Uterus (tissue), 4 donors: ENCODE measurements around the gene BICDL1. TPM values are rescaled to one million over a fixed set of nuclear protein-coding genes. Genes with fewer than 3 reads are reported as not detected.

Experiments used
- DNase-seq, 2 donors: peaks; one replicate each; pipeline ENCODE4 v3.0.0-alpha.2; 2019 to 2020
- H3K27ac ChIP-seq, 2 donors: fragments of 200-600 bp; sonication (generic); 1 replicate in 1 of 2; 2 replicates in 1 of 2; pipeline ENCODE4 v1.5.1; 2016 to 2018
- H3K27me3 ChIP-seq, 2 donors: fragments of 200-600 bp; sonication (generic); one replicate each; pipeline ENCODE4 v1.5.1; 2018 to 2019; ENCODE audit warnings: control low read depth in 1 of 2
- H3K36me3 ChIP-seq, 2 donors: fragments of 200-600 bp; sonication (generic); one replicate each; pipeline ENCODE4 v1.5.1; 2019; ENCODE audit warnings: control low read depth in 1 of 2
- H3K4me1 ChIP-seq, 2 donors: fragments of 200-600 bp; sonication (generic); one replicate each; pipeline ENCODE4 v1.5.1; 2018 to 2019; ENCODE audit warnings: control low read depth in 1 of 2
- H3K4me3 ChIP-seq, 2 donors: fragments of 200-600 bp; sonication (generic); 1 replicate in 1 of 2; 2 replicates in 1 of 2; pipeline ENCODE4 v1.5.1; 2018 to 2019; ENCODE audit warnings: mild to moderate bottlenecking in 1 of 2
- H3K9me3 ChIP-seq, 2 donors: fragments of 200-600 bp; sonication (generic); one replicate each; pipeline ENCODE4 v1.5.1; 2019; ENCODE audit warnings: control low read depth in 1 of 2
- POLR2A ChIP-seq, 2 donors: fragments of 450-650 bp; IDR thresholded peaks; one replicate each; pipeline ENCODE4 v1.6.1; 2016; ENCODE audit warnings: antibody characterized with exemption in 2 of 2, mild to moderate bottlenecking in 1 of 2, moderate library complexity in 1 of 2
- intact Hi-C: fragments of 100-400 bp; cut with DNase I; formaldehyde crosslinking; loops from one replicate; pipeline ENCODE4 v1.15.1; 2023; ENCODE audit warnings: low total_unique reads
- total RNA-seq, 4 donors: library from RNA; depleted of rRNA in 3 of 4; stranded (reverse); fragments of >200 nt in 3 of 4; gene quantifications; one replicate each; pipeline versions ENCODE4 v1.1.0 to v1.2.4, GENCODE V29; 2014 to 2023
- TF ChIP-seq, protein P1 (sequence below), 4 experiments: fragments of 200-600 bp in 2 of 4; fragments of 450-650 bp in 2 of 4; sonication (generic) in 2 of 4; IDR thresholded peaks; one replicate each; pipeline ENCODE4 v1.5.1; 2016 to 2019; ENCODE audit warnings: antibody characterized with exemption in 4 of 4, mild to moderate bottlenecking in 2 of 4, moderate library complexity in 1 of 4
- donor health status: DM: yes; HTN: yes; CAD: no.

BICDL1 gene
- total RNA-seq, 4 donors from 2014 or later: 1.8 to 2.2 TPM; not detected in 2

GRCh38 chr12:120093592-120094355 lies 104.7 kb downstream of the BICDL1 start:
- Histone ChIP-seq H3K36me3 (no peaks in the 10 kb centered on the region), H3K27me3 (no peaks in the 10 kb centered on the region), H3K9me3 (no peaks in the 10 kb centered on the region), H3K27ac (no peak overlapping the region), H3K4me3 (no peak overlapping the region), H3K4me1 (no peaks in the 10 kb centered on the region)
- TF ChIP-seq, protein P1, sequence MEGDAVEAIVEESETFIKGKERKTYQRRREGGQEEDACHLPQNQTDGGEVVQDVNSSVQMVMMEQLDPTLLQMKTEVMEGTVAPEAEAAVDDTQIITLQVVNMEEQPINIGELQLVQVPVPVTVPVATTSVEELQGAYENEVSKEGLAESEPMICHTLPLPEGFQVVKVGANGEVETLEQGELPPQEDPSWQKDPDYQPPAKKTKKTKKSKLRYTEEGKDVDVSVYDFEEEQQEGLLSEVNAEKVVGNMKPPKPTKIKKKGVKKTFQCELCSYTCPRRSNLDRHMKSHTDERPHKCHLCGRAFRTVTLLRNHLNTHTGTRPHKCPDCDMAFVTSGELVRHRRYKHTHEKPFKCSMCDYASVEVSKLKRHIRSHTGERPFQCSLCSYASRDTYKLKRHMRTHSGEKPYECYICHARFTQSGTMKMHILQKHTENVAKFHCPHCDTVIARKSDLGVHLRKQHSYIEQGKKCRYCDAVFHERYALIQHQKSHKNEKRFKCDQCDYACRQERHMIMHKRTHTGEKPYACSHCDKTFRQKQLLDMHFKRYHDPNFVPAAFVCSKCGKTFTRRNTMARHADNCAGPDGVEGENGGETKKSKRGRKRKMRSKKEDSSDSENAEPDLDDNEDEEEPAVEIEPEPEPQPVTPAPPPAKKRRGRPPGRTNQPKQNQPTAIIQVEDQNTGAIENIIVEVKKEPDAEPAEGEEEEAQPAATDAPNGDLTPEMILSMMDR (IDR thresholded peaks at IDR 0.05): no peak
- no peak for TF ChIP-seq POLR2A (IDR thresholded peaks at IDR 0.05)
- no peak for DNase-seq
- intact Hi-C loops: no loop called here

- Histone ChIP-seq H3K4me3 (no peak overlapping the region), H3K36me3 (no peaks in the 10 kb centered on the region), H3K9me3 (no peaks in the 10 kb centered on the region), H3K27ac (no peak overlapping the region), H3K27me3 (no peaks in the 10 kb centered on the region), H3K4me1 (no peaks in the 10 kb centered on the region)
- intact Hi-C loops: no loop called here
- no peak for DNase-seq
- no peak for TF ChIP-seq POLR2A (IDR thresholded peaks at IDR 0.05)
- TF ChIP-seq, protein P1 (IDR thresholded peaks at IDR 0.05): no peak
Observed at GRCh38 chr12:120094485-120094884, 105.4 kb downstream of the BICDL1 start.

DNA sequence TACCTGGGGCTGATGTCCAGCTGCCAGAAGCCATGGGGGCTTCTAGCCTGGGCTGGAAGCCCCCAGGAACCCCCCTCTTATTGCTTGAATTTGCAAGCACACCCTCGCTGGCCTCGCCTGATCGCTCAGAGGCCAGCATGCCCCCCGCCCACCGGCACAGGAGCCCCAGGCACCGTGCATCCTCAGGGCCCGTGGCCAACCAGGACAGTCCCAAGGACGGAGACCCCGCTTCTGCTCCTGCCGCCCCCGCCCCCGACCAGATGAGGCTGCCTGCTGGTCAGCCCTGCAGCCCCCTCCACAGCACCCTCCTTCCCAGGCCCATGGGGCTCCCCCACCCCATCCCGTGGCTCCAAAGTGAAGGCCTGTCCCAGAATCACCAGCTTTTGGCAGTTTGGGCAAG lies 106.3 kb downstream of the BICDL1 start:
- H3K27ac ChIP-seq: no peak overlapping the region

DNA sequence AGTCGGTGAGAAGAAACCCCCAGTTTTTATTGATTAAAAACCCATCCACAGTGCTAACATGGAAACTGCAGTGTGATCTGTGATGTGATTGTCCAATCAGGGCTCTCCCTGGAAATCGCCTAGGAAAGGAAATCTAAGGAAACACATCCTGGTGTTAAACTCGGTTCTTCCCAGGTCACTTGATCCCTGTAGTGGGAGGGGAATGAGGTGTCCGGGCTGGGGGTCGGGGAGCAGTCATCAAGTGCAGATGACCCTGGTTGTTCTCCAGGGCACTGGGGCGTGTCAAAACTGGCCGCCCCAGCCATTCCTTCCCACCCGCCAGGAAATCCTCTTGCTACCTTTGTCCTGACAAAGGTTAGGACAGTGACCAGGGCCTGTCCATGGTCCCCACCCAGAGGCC lies 106.7 kb downstream of the BICDL1 start:
- Histone ChIP-seq H3K27ac (no peak overlapping the region), H3K27me3 (no peaks in the 10 kb centered on the region), H3K4me1 (peaks cover under 1 to 4% of the 10 kb centered on the region in 2 donors), H3K9me3 (no peaks in the 10 kb centered on the region), H3K4me3 (no peak overlapping the region), H3K36me3 (no peaks in the 10 kb centered on the region)
- intact Hi-C loops: no loop called here
- DNase-seq: no peak
- TF ChIP-seq, protein P1 (IDR thresholded peaks at IDR 0.05): no peak
- TF ChIP-seq POLR2A (IDR thresholded peaks at IDR 0.05): no peak

More for the DNA sequence above, 106.3 kb downstream of the BICDL1 start:
- Histone ChIP-seq H3K27me3 (no peaks in the 10 kb centered on the region), H3K4me3 (no peak overlapping the region), H3K9me3 (no peaks in the 10 kb centered on the region), H3K36me3 (no peaks in the 10 kb centered on the region), H3K4me1 (peaks cover 0 to under 1% of the 10 kb centered on the region in 2 donors)
- DNase-seq: no peak
- intact Hi-C loops: no loop called here
- no peak for TF ChIP-seq POLR2A (IDR thresholded peaks at IDR 0.05)
- TF ChIP-seq, protein P1 (IDR thresholded peaks at IDR 0.05): no peak

- TF ChIP-seq, protein P1 (IDR thresholded peaks at IDR 0.05): no peak
- TF ChIP-seq POLR2A (IDR thresholded peaks at IDR 0.05): no peak
- DNase-seq: no peak
- Histone ChIP-seq H3K4me3 (no peak overlapping the region), H3K27me3 (no peaks in the 10 kb centered on the region), H3K9me3 (no peaks in the 10 kb centered on the region), H3K27ac (no peak overlapping the region), H3K36me3 (no peaks in the 10 kb centered on the region), H3K4me1 (peaks cover 10 to 13% of the 10 kb centered on the region in 2 donors)
- intact Hi-C loops: no loop called here
Observed at GRCh38 chr12:120096671-120097202, 107.7 kb downstream of the BICDL1 start.
